Sigmoid colon (tissue), 4 donors: Measurements from ENCODE around the gene DNASE1L2.

ENCODE experiments used
- POLR2A ChIP-seq, 2 donors: fragments of 450-650 bp; IDR thresholded peaks; one replicate each; pipeline ENCODE4 v1.6.1; 2016; ENCODE audit warnings: antibody characterized with exemption in 2 of 2, mild to moderate bottlenecking in 2 of 2, moderate library complexity in 2 of 2
- POLR2AphosphoS5 ChIP-seq, 4 donors: sonication (generic); formaldehyde crosslinking; IDR thresholded peaks; one replicate each; pipeline ENCODE4 v1.6.1; 2017; ENCODE audit warnings: antibody characterized with exemption in 4 of 4
- TF ChIP-seq, protein P1 (sequence below), 4 experiments: fragments of 450-650 bp in 3 of 4; fragments of 200-600 bp in 1 of 4; IDR thresholded peaks; one replicate each; pipeline ENCODE4 v1.5.1; 2016 to 2019; ENCODE audit warnings: antibody characterized with exemption in 4 of 4, mild to moderate bottlenecking in 3 of 4, moderate library complexity in 2 of 4

DNA sequence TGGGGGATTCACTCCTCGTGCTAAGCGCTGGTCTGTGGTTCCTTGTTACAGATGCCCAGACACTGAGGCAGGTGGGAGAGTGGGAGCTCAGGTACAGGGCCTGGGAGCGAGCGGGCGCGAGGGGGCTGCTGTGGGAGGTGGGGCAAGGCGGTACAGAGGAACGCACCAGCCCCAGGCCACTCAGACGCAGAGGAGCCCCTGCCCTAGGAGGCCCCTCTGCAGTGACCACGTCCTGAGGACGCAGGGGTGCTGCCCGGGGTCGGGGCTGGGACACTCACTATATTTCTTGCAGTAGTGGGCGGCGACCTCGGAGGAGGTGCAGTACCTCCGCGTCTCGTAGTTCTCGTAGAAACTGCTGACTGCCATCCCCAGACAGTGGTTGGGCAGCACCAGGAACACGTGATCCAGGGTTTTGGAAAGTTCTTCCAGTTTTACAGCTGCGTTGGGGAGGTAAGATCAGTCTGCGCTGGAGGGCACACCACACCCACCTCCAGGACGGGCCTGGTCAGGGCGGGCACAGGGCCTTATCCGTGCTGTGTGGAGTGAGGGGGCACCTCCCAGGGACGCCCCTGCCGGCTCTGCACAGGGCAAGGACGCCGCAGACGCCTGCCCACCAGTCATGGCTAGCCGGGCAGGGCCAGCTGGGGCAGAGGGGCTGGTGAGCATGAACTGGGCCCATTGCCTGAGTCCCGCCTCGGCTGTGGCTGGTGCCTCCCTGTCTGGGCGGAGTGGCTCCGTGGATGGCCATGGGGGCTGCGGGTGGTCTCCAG, 47.9 kb downstream of the DNASE1L2 start:
- TF ChIP-seq, protein P1, sequence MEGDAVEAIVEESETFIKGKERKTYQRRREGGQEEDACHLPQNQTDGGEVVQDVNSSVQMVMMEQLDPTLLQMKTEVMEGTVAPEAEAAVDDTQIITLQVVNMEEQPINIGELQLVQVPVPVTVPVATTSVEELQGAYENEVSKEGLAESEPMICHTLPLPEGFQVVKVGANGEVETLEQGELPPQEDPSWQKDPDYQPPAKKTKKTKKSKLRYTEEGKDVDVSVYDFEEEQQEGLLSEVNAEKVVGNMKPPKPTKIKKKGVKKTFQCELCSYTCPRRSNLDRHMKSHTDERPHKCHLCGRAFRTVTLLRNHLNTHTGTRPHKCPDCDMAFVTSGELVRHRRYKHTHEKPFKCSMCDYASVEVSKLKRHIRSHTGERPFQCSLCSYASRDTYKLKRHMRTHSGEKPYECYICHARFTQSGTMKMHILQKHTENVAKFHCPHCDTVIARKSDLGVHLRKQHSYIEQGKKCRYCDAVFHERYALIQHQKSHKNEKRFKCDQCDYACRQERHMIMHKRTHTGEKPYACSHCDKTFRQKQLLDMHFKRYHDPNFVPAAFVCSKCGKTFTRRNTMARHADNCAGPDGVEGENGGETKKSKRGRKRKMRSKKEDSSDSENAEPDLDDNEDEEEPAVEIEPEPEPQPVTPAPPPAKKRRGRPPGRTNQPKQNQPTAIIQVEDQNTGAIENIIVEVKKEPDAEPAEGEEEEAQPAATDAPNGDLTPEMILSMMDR (IDR thresholded peaks at IDR 0.05): no peak
- TF ChIP-seq POLR2A (IDR thresholded peaks at IDR 0.05): no peak
- no peak for TF ChIP-seq POLR2AphosphoS5 (IDR thresholded peaks at IDR 0.05)
